ENCODE data around the gene KLHDC4. TPM values are rescaled to one million over a fixed set of nuclear protein-coding genes. Genes with fewer than 3 reads are reported as not detected.

Gene KLHDC4
- total and polyA plus RNA-seq, 9 of the 15 experiments (the other 6 are each of a cell fraction or from before 2014, with no cell fraction given) = 1.3 to 68.1 (median 32.8) TPM

DNA sequence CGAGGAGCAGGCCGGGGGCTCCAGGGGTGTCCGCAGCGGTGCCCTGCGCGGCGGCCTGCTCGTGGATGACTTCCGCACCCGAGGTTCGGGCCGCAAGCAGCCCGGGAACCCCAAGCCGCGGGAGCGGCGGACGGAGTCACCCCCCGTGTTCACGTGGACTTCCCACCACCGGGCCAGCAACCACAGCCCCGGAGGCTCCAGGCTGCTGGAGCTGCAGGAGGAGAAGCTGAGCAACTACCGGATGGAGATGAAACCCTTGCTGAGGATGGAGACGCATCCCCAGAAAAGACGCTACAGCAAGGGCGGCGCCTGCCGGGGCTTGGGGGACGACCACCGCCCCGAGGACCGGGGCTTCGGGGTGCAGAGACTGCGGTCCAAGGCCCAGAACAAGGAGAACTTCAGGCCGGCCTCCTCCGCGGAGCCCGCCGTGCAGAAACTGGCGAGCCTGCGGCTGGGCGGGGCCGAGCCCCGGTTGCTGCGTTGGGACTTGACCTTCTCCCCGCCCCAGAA, 75.8 kb downstream of the KLHDC4 start:
- Histone ChIP-seq H3K27me3 (ENCODE audit: control insufficient read depth in 2 of 2, insufficient read depth in 2 of 2, low read length in 2 of 2) (peaks cover 17 to 47% of the 10 kb centered on the region in 2 experiments; a peak in 4 of 5 replicates), H3K79me2 (ENCODE audit: control insufficient read depth, insufficient read depth, low read length) (no peaks in the 10 kb centered on the region), H3K27ac (ENCODE audit: extremely low read depth, low read depth, low read length) (no peak overlapping the region), H3K4me3 (no peak overlapping the region), H3K9ac (ENCODE audit: insufficient read depth in 1 of 2, low read depth in 2 of 2, low read length in 2 of 2) (0 out of 4 replicates have a peak overlapping the region, but pooled peaks of 1 of the 2 experiments have one; percentile 35), H3K36me3 (ENCODE audit: control insufficient read depth, insufficient read depth, low read length) (no peaks in the 10 kb centered on the region; the same call in 2 of the 3 replicates), H3K4me2 (ENCODE audit: insufficient read depth, low read length) (no peak overlapping the region), H4K20me1 (replicated peaks; ENCODE audit: control insufficient read depth, insufficient read depth, low read length) (peaks cover 16% of the 10 kb centered on the region), H3K9me1 (ENCODE audit: control insufficient read depth, insufficient read depth, low read length) (no peaks in the 10 kb centered on the region), H2AFZ (ENCODE audit: low read depth, low read length) (no peak overlapping the region), H3K4me1 (replicated peaks in 1 of 2; ENCODE audit: control insufficient read depth in 2 of 2, insufficient read depth in 2 of 2, low read length in 2 of 2) (peaks cover 0 to 56% of the 10 kb centered on the region in 2 experiments; a peak in 2 of 5 replicates), H3K9me3 (replicated peaks; ENCODE audit: control insufficient read depth, insufficient read depth, low read depth, low read length) (no peaks in the 10 kb centered on the region)
- intact Hi-C loops (cut with micrococcal nuclease) (no loop called here), in situ Hi-C loops (cut with MboI) (no loop called here)
- ATAC-seq (no peak), FAIRE-seq (no peak), DNase-seq (ENCODE audit: extremely low read depth in 1 of 4, low spot score in 3 of 4) (no peak)
- 41% methylated on average over 28 of the region's 46 CpGs for WGBS (ENCODE audit: insufficient coverage, low coverage, missing lambda C conversion rate)
- BruUV-seq (replicated peaks) = no TSS peak
- POLR2A ChIA-PET = interaction anchor here (0.7 to 0.9 kb wide), 2 partner anchors 9 to 15 kb away, joined by 3 read pairs; no protein-coding TSS in a partner anchor
- TF ChIP-seq RFX5 (IDR thresholded peaks at IDR 0.05; ENCODE audit: low read depth, low read length) (no peak), POLR2G (IDR thresholded peaks at IDR 0.05; ENCODE audit: low read depth, low read length) (peak; percentile 46; the same call in 1 of the 2 replicates)
- CTCF ChIA-PET (ENCODE audit: low intra/inter-chr PET ratio) = no interaction called here

DNA sequence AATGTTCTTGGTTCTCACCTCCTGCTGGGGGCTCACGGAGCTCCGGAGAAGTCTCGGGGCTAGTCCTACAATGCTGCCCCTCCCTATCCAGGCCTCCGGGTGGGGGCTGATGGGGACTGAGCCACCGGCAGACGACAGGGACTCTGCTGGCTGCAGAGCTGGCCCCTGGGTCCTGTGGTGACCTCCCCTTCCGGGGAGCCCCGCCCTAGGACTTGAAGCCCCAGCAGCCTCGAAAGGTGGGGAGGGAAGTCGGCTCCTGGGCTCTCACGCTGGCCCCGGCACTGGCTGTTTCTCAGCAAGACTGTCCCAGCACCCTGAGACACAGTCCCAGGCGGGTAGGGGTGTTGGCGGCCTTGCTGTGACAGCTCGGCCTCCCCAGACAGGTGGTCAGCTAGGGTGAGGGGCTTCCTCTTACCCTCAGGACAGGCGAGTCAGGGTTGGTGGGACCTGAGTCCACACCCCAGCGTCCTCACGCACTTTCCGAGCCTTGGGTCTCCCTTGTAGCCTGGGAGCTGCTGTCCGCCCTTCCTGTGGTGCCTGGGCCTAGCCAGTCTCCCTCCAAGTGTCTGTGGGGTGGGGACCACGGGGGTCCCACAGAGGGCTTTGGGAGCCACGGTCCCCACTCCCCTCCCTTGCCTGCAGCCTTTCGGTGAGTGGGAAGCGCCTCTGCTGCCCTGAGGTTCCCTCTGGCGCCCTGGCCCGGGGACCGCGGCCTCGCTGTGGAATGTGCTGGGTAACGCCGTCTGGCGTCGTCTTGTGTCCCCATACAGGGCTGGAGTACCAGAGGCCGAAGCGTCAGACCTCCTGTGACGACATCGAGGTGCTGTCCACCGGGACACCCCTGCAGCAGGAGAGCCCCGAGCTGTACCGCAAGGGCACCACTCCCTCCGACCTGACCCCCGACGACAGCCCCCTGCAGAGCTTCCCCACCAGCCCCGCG, 76.6 kb downstream of the KLHDC4 start:
- WGBS (ENCODE audit: insufficient coverage, low coverage, missing lambda C conversion rate) = 48% methylated on average over 30 of the region's 45 CpGs
- POLR2A ChIA-PET = interaction anchor here (0.6 to 0.9 kb wide), 2 partner anchors 10 kb away, joined by 3 read pairs; no protein-coding TSS in a partner anchor

More for the DNA sequence above, 76.6 kb downstream of the KLHDC4 start:
- Histone ChIP-seq H3K9me1 (ENCODE audit: control insufficient read depth, insufficient read depth, low read length) (no peaks in the 10 kb centered on the region), H3K79me2 (ENCODE audit: control insufficient read depth, insufficient read depth, low read length) (no peaks in the 10 kb centered on the region), H3K36me3 (ENCODE audit: control insufficient read depth, insufficient read depth, low read length) (no peaks in the 10 kb centered on the region), H3K9me3 (replicated peaks; ENCODE audit: control insufficient read depth, insufficient read depth, low read depth, low read length) (no peaks in the 10 kb centered on the region), H3K4me3 (no peak overlapping the region), H4K20me1 (replicated peaks; ENCODE audit: control insufficient read depth, insufficient read depth, low read length) (peaks cover 16% of the 10 kb centered on the region), H3K4me1 (replicated peaks in 1 of 2; ENCODE audit: control insufficient read depth in 2 of 2, insufficient read depth in 2 of 2, low read length in 2 of 2) (peaks cover 0 to 62% of the 10 kb centered on the region in 2 experiments; a peak in 2 of 5 replicates), H3K4me2 (ENCODE audit: insufficient read depth, low read length) (no peak overlapping the region), H3K27me3 (ENCODE audit: control insufficient read depth in 2 of 2, insufficient read depth in 2 of 2, low read length in 2 of 2) (peaks cover 19 to 56% of the 10 kb centered on the region in 2 experiments; a peak in 4 of 5 replicates), H3K27ac (ENCODE audit: extremely low read depth, low read depth, low read length) (no peak overlapping the region), H2AFZ (ENCODE audit: low read depth, low read length) (no peak overlapping the region), H3K9ac (ENCODE audit: insufficient read depth in 1 of 2, low read depth in 2 of 2, low read length in 2 of 2) (no peak overlapping the region)
- no TSS peak for BruUV-seq (replicated peaks)
- FAIRE-seq = no peak
- peak; percentile 48; the same call in 1 of the 2 replicates for TF ChIP-seq POLR2G (IDR thresholded peaks at IDR 0.05; ENCODE audit: low read depth, low read length)
- TF ChIP-seq CREBBP (IDR thresholded peaks at IDR 0.05; ENCODE audit: low read depth, low read length) = no peak
- no peak for TF ChIP-seq NCOA1 (IDR thresholded peaks at IDR 0.05; ENCODE audit: low read depth)
- CTCF ChIA-PET (ENCODE audit: low intra/inter-chr PET ratio) = no interaction called here
- ATAC-seq = peak; percentile 60
- intact Hi-C loops (cut with micrococcal nuclease) = no loop called here
- in situ Hi-C loops (cut with MboI) = no loop called here
- DNase-seq (ENCODE audit: extremely low read depth in 1 of 4, low spot score in 3 of 4) = peak; percentile 18 to 53 (median 52)
